Uterus (tissue), 2 donors: ENCODE results near the gene KRT5.

Source experiments
- CTCF ChIP-seq, 4 experiments: fragments of 200-600 bp in 2 of 4; fragments of 450-650 bp in 2 of 4; sonication (generic) in 2 of 4; IDR thresholded peaks; one replicate each; pipeline ENCODE4 v1.5.1; 2016 to 2019; ENCODE audit warnings: antibody characterized with exemption in 4 of 4, mild to moderate bottlenecking in 2 of 4, moderate library complexity in 1 of 4
- POLR2A ChIP-seq, 2 donors: fragments of 450-650 bp; IDR thresholded peaks; one replicate each; pipeline ENCODE4 v1.6.1; 2016; ENCODE audit warnings: antibody characterized with exemption in 2 of 2, mild to moderate bottlenecking in 1 of 2, moderate library complexity in 1 of 2

GRCh38 chr12:52496590-52497071 is 23.6 kb downstream of the KRT5 start:
- TF ChIP-seq CTCF (IDR thresholded peaks at IDR 0.05) = no peak
- no peak for TF ChIP-seq POLR2A (IDR thresholded peaks at IDR 0.05)
